Endometrium (tissue), 2 donors: ENCODE results near the gene CA12.

Source experiments
- FAIRE-seq: peaks from 2 replicates; lab custom pipeline; 2012; peaks lifted over from hg19 to GRCh38; lab: Jason Lieb, UNC
- donor health status: control.
- donor health status: control.

CA12 gene

GRCh38 chr15:63306492-63307073, 75.1 kb downstream of the CA12 start:
- no peak for FAIRE-seq

- no peak for FAIRE-seq
Observed at GRCh38 chr15:63305260-63305659, 76.4 kb downstream of the CA12 start.

GRCh38 chr15:63301088-63301487, 80.6 kb downstream of the CA12 start:
- FAIRE-seq, result no peak

- FAIRE-seq, result no peak
Observed at GRCh38 chr15:63299943-63300575, 81.6 kb downstream of the CA12 start.

- no peak for FAIRE-seq
Observed at GRCh38 chr15:63296195-63296594, 85.5 kb downstream of the CA12 start.

- FAIRE-seq, result no peak
Observed at GRCh38 chr15:63295341-63295740, 86.3 kb downstream of the CA12 start.

GRCh38 chr15:63294359-63294758, 87.3 kb downstream of the CA12 start:
- FAIRE-seq, result no peak

- no peak for FAIRE-seq
Observed at GRCh38 chr15:63292771-63293170, 88.9 kb downstream of the CA12 start.

- FAIRE-seq, result no peak
Observed at GRCh38 chr15:63292241-63292640, 89.4 kb downstream of the CA12 start.

- no peak for FAIRE-seq
Observed at GRCh38 chr15:63291507-63291906, 90.1 kb downstream of the CA12 start.

GRCh38 chr15:63288778-63289378, 92.8 kb downstream of the CA12 start:
- FAIRE-seq, result peak; percentile 91

GRCh38 chr15:63288342-63288741, 93.3 kb downstream of the CA12 start:
- no peak for FAIRE-seq

GRCh38 chr15:63287109-63287508, 94.5 kb downstream of the CA12 start:
- no peak for FAIRE-seq

GRCh38 chr15:63284335-63284734, 97.3 kb downstream of the CA12 start:
- no peak for FAIRE-seq

GRCh38 chr15:63283126-63283525, 98.5 kb downstream of the CA12 start:
- FAIRE-seq, result no peak

- no peak for FAIRE-seq
Observed at GRCh38 chr15:63277893-63278456, 103.7 kb downstream of the CA12 start.

GRCh38 chr15:63277038-63277892, 104.4 kb downstream of the CA12 start, which contains the start of gene APH1B:
APH1B (plus strand) TSS chr15:63277605; CDS start chr15:63277624, 19 bp downstream.
- FAIRE-seq, result no peak

- FAIRE-seq, result peak; percentile 39
Observed at GRCh38 chr15:63276342-63277037, 105.2 kb downstream of the CA12 start.

- FAIRE-seq, result no peak
Observed at GRCh38 chr15:63274427-63274826, 107.2 kb downstream of the CA12 start.
